ENCODE results near the gene C11orf91. TPM values are rescaled to one million over a fixed set of nuclear protein-coding genes. Genes with fewer than 3 reads are reported as not detected.

Gene C11orf91
- total RNA-seq, 2 experiments from 2014 or later: not detected

- Histone ChIP-seq H3K79me2 (ENCODE audit: insufficient read depth, low read depth, low read length) (no peaks in the 10 kb centered on the region), H3K36me3 (ENCODE audit: insufficient read depth, low read length) (no peaks in the 10 kb centered on the region), H3K4me2 (ENCODE audit: low read length) (no peak overlapping the region), H4K20me1 (ENCODE audit: insufficient read depth, low read length) (no peaks in the 10 kb centered on the region), H3K4me1 (ENCODE audit: insufficient read depth, low read length, poor library complexity, severe bottlenecking) (peaks cover 4% of the 10 kb centered on the region), H3K27ac (ENCODE audit: low read depth, low read length, poor library complexity, severe bottlenecking) (no peak overlapping the region), H3K4me3 (ENCODE audit: low read depth, low read length, poor library complexity, severe bottlenecking) (no peak overlapping the region), H3K9me3 (ENCODE audit: low read length) (no peaks in the 10 kb centered on the region), H2AFZ (ENCODE audit: low read length) (no peak overlapping the region), H3K9me2 (ENCODE audit: insufficient read depth, low read length) (no peaks in the 10 kb centered on the region)
- no TSS peak for BruUV-seq (replicated peaks)
- ChIA-PET POLR2A (interaction anchor here (0.8 to 1.6 kb wide), 2 partner anchors 11 to 326 kb away, joined by 3 to 4 read pairs; no protein-coding TSS in a partner anchor), CTCF (ENCODE audit: unreplicated experiment) (interaction anchor here (0.6 kb wide), 1 partner anchor 52 kb away, joined by 3 read pairs; no protein-coding TSS in a partner anchor)
- DNase-seq (ENCODE audit: low spot score): no peak
- TF ChIP-seq EZH2phosphoT487 (IDR thresholded peaks at IDR 0.05; ENCODE audit: borderline replicate concordance, low read depth, low read length) (no peak), CTCF (conservative IDR thresholded peaks at IDR 0.05; ENCODE audit: low read length) (no peak)
- intact Hi-C loops (cut with micrococcal nuclease; ENCODE audit: unreplicated experiment): no loop called here
Measured at GRCh38 chr11:33690290-33691065, 10.1 kb downstream of the C11orf91 start.

- no TSS peak for BruUV-seq (replicated peaks)
- Histone ChIP-seq H3K9me3 (ENCODE audit: low read length) (no peaks in the 10 kb centered on the region), H3K4me1 (ENCODE audit: insufficient read depth, low read length, poor library complexity, severe bottlenecking) (peaks cover 4% of the 10 kb centered on the region), H3K36me3 (ENCODE audit: insufficient read depth, low read length) (no peaks in the 10 kb centered on the region), H2AFZ (ENCODE audit: low read length) (no peak overlapping the region), H3K4me2 (ENCODE audit: low read length) (no peak overlapping the region), H3K79me2 (ENCODE audit: insufficient read depth, low read depth, low read length) (no peaks in the 10 kb centered on the region), H3K27ac (ENCODE audit: low read depth, low read length, poor library complexity, severe bottlenecking) (no peak overlapping the region), H3K9me2 (ENCODE audit: insufficient read depth, low read length) (no peaks in the 10 kb centered on the region), H4K20me1 (ENCODE audit: insufficient read depth, low read length) (no peaks in the 10 kb centered on the region), H3K4me3 (ENCODE audit: low read depth, low read length, poor library complexity, severe bottlenecking) (no peak overlapping the region)
- DNase-seq (ENCODE audit: low spot score): no peak
- ChIA-PET CTCF (ENCODE audit: unreplicated experiment) (interaction anchor here (1.4 kb wide), 1 partner anchor 329 kb away, joined by 3 read pairs; no protein-coding TSS in a partner anchor), POLR2A (interaction anchor here (0.9 to 1.3 kb wide), 3 partner anchors 47 to 343 kb away, joined by 3 to 6 read pairs (median 3); partner anchors contain the start of gene CD59)
- intact Hi-C loops (cut with micrococcal nuclease; ENCODE audit: unreplicated experiment): loop anchor here (2.0 to 5.0 kb wide), 2 partner anchors 147 to 523 kb away; no protein-coding TSS in a partner anchor
- TF ChIP-seq EZH2phosphoT487 (IDR thresholded peaks at IDR 0.05; ENCODE audit: borderline replicate concordance, low read depth, low read length) (no peak), CTCF (conservative IDR thresholded peaks at IDR 0.05; ENCODE audit: low read length) (no peak)
Measured at GRCh38 chr11:33689501-33689900, 11.1 kb downstream of the C11orf91 start.
